ENCODE results near the gene GCNT3.

- no peak for TF ChIP-seq EZH2 (IDR thresholded peaks at IDR 0.05; ENCODE audit: low read length, missing control alignments)
- TF ChIP-seq CTCF (conservative IDR thresholded peaks at IDR 0.05 in 1 of 2, IDR thresholded peaks at IDR 0.05 in 1 of 2; ENCODE audit: low read depth in 1 of 2, low read length in 2 of 2), result no peak
Observed at GRCh38 chr15:59583088-59583487, 28.5 kb upstream of the GCNT3 start.

Measured in fibroblast of lung (primary cell).